HepG2 (cell line): ENCODE results near the gene BBS9. TPM values are rescaled to one million over a fixed set of nuclear protein-coding genes. Genes with fewer than 3 reads are reported as not detected.

ENCODE experiments used
- ATAC-seq: fragments of 200-7000 bp; cut with Tn5 transposase; 3 replicates; pipeline ENCODE4 v1.9.1; 2020; ENCODE audit warnings: mild to moderate bottlenecking, moderate library complexity
- BruUV-seq: library from RNA; stranded (reverse); fragments of 400-500 nt; replicated peaks from 2 replicates; lab custom pipeline; 2021; lab: Mats Ljungman, UMichigan
- CTCF ChIA-PET: fragments of 300-600 bp; formaldehyde crosslinking; extraction: SDS; loops from one replicate; lab custom pipeline; 2021; ENCODE audit warnings: low total read pairs, inconsistent platforms, low intra/inter-chr PET ratio; lab: Yijun Ruan, JAX
- POLR2A ChIA-PET: fragments of 350-600 bp; sonication (Branson Sonifier 250); formaldehyde crosslinking; loops from one replicate; lab custom pipeline; 2020; ENCODE audit warnings: antibody characterized with exemption, inconsistent platforms; lab: Yijun Ruan, JAX
- DNase-seq: peaks from one replicate; pipeline ENCODE4 v3.0.0-alpha.2; 2015; ENCODE audit warnings: low spot score
- FAIRE-seq: peaks from 3 replicates; lab custom pipeline; 2011; peaks lifted over from hg19 to GRCh38; lab: Jason Lieb, UNC
- H2AFZ ChIP-seq: one replicate; pipeline ENCODE4 v1.6.1; 2011; ENCODE audit warnings: low read length, inconsistent platforms
- H3K27ac ChIP-seq: fragments of 300-600 bp; 3 replicates; pipeline ENCODE4 v1.8.0; 2011; ENCODE audit warnings: mixed run types, mild to moderate bottlenecking, mixed read lengths, low read length, inconsistent platforms; ENCODE audit not compliant: insufficient read depth; ENCODE audit errors: extremely low read length
- H3K27me3 ChIP-seq, 2 experiments: fragments of 200-600 bp in 1 of 2; 2 replicates in 1 of 2; 3 replicates in 1 of 2; pipeline versions ENCODE4 v1.6.0 to v1.8.0; 2011; ENCODE audit warnings: low read length in 2 of 2, mild to moderate bottlenecking in 2 of 2, moderate library complexity in 2 of 2, inconsistent platforms in 1 of 2; ENCODE audit not compliant: insufficient read depth in 2 of 2, control insufficient read depth in 1 of 2
- H3K36me3 ChIP-seq, 2 experiments: fragments of 200-600 bp in 1 of 2; replicated peaks in 1 of 2; 2 replicates in 1 of 2; 3 replicates in 1 of 2; pipeline versions ENCODE4 v1.5.1 to v1.8.0; 2011; ENCODE audit warnings: low read length in 2 of 2, inconsistent platforms in 1 of 2; ENCODE audit not compliant: insufficient read depth in 2 of 2, control insufficient read depth in 1 of 2
- H3K4me1 ChIP-seq: 2 replicates; pipeline ENCODE4 v1.5.1; 2012; ENCODE audit warnings: low read length, inconsistent platforms; ENCODE audit not compliant: insufficient read depth
- H3K4me2 ChIP-seq: 2 replicates; pipeline ENCODE4 v1.6.0; 2011; ENCODE audit warnings: low read depth, low read length, inconsistent platforms
- H3K4me3 ChIP-seq, 3 experiments: fragments of 200-600 bp in 1 of 3; sonication (generic), shearing (Covaris generic) in 1 of 3; replicated peaks in 1 of 3; 2 replicates each; pipeline ENCODE4 v1.5.1; 2011 to 2016; ENCODE audit warnings: low read length in 3 of 3, inconsistent platforms in 2 of 3, low read depth in 2 of 3, mild to moderate bottlenecking in 2 of 3, control low read depth in 1 of 3, mixed read lengths in 1 of 3; ENCODE audit not compliant: insufficient read depth in 1 of 3
- H3K79me2 ChIP-seq: one replicate; pipeline ENCODE4 v1.6.1; 2011; ENCODE audit warnings: low read length, inconsistent platforms; ENCODE audit not compliant: insufficient read depth
- H3K9ac ChIP-seq: 2 replicates; pipeline ENCODE4 v1.6.0; 2011; ENCODE audit warnings: mild to moderate bottlenecking, low read depth, low read length, inconsistent platforms; ENCODE audit not compliant: insufficient read depth
- H3K9me3 ChIP-seq: 2 replicates; pipeline ENCODE4 v1.5.1; 2012; ENCODE audit warnings: mild to moderate bottlenecking, low read length
- H4K20me1 ChIP-seq: 2 replicates; pipeline ENCODE4 v1.6.0; 2011; ENCODE audit warnings: inconsistent platforms, mild to moderate bottlenecking, low read length, moderate library complexity; ENCODE audit not compliant: insufficient read depth
- ARNT ChIP-seq: fragments of 450-650 bp; IDR thresholded peaks from 2 replicates; pipeline ENCODE4 v1.6.1; 2017
- CBX5 ChIP-seq: sonication (generic); formaldehyde crosslinking; IDR thresholded peaks from 2 replicates; pipeline ENCODE4 v1.4.0; 2020; ENCODE audit warnings: missing genetic modification reagents, borderline replicate concordance
- DPF2 ChIP-seq: sonication (generic); formaldehyde crosslinking; IDR thresholded peaks from 2 replicates; pipeline ENCODE4 v1.4.0; 2020; ENCODE audit warnings: mild to moderate bottlenecking, low read depth, missing genetic modification reagents, borderline replicate concordance
- HBP1 ChIP-seq: IDR thresholded peaks from 2 replicates; pipeline ENCODE4 v1.6.1; 2016; ENCODE audit warnings: low read depth, control low read depth
- PLSCR1 ChIP-seq: sonication (generic); formaldehyde crosslinking; IDR thresholded peaks from 2 replicates; pipeline ENCODE4 v1.5.0; 2020; ENCODE audit warnings: missing genetic modification reagents, mild to moderate bottlenecking, borderline replicate concordance
- PTBP1 ChIP-seq: fragments of 200-400 bp; formaldehyde crosslinking; IDR thresholded peaks from 2 replicates; pipeline ENCODE4 v1.6.1; 2018; ENCODE audit warnings: low read length, low read depth; ENCODE audit not compliant: poor library complexity, severe bottlenecking
- ZNF292 ChIP-seq: sonication (generic); formaldehyde crosslinking; IDR thresholded peaks from 2 replicates; pipeline ENCODE4 v1.8.1; 2022; ENCODE audit warnings: mild to moderate bottlenecking, low read depth, missing genetic modification reagents, borderline replicate concordance
- ZNF781 ChIP-seq: sonication (generic); formaldehyde crosslinking; IDR thresholded peaks from 2 replicates; pipeline ENCODE4 v1.5.1; 2020; ENCODE audit warnings: borderline replicate concordance, mild to moderate bottlenecking, missing genetic modification reagents; ENCODE audit errors: not compliant biosample characterization
- WGBS: methylation state at CpG from one replicate; pipeline ENCODE4 v1.1.6; 2017; ENCODE audit warnings: low lambda C conversion rate; 5-methylcytosine and 5-hydroxymethylcytosine counted together
- in situ Hi-C: cut with HindIII; loops from 2 replicates; pipeline ENCODE4 v1.10.0; 2017; ENCODE audit warnings: low pct_unique_long_range_greater_than_20kb; ENCODE audit not compliant: extremely low pct_ligation_motif_present
- intact Hi-C: fragments of 100-400 bp; cut with micrococcal nuclease; formaldehyde crosslinking; loops from one replicate; pipeline ENCODE4 v1.10.0; 2022; ENCODE audit not compliant: unreplicated experiment
- polyA plus RNA-seq, 8 experiments: library from polyadenylated mRNA; depleted of rRNA in 3 of 8; stranded (reverse) in 7 of 8; unstranded in 1 of 8; fragments of >200 nt; fragmentation: Illumina TruSeq in 4 of 8; extraction: Trizol in 4 of 8; gene quantifications; 2 replicates each; pipeline versions ENCODE4 v1.2.1 to v1.2.3, GENCODE V29; 2011 to 2016; ENCODE audit warnings: low read depth in 4 of 8, missing spikeins in 1 of 8, mixed read lengths in 1 of 8; ENCODE audit not compliant: insufficient read depth in 1 of 8
- total RNA-seq, 5 experiments: library from RNA; depleted of rRNA; stranded (reverse); fragments of >200 nt; fragmentation: Illumina TruSeq; extraction: Trizol; gene quantifications; 2 replicates each; pipeline ENCODE4 v1.2.3, GENCODE V29; 2016; ENCODE audit warnings: low read depth in 1 of 5

The BBS9 gene
- total and polyA plus RNA-seq, 2 of the 13 experiments (the other 11 are each of a cell fraction or from before 2014, with no cell fraction given): 5.1 to 7.8 TPM

- CTCF ChIA-PET: no interaction called here
- POLR2A ChIA-PET: no interaction called here
- intact Hi-C loops: no loop called here
These were observed 226.0 kb downstream of the BBS9 start for GRCh38 chr7:33355386-33355785.

More at GRCh38 chr7:33355386-33355785, 226.0 kb downstream of the BBS9 start:
- no peak for DNase-seq
- in situ Hi-C loops: no loop called here
- FAIRE-seq: no peak
- Histone ChIP-seq H3K79me2 (no peaks in the 10 kb centered on the region), H3K4me1 (no peaks in the 10 kb centered on the region), H4K20me1 (no peaks in the 10 kb centered on the region), H3K4me2 (no peak overlapping the region), H3K4me3 (no peak overlapping the region), H3K36me3 (no peaks in the 10 kb centered on the region), H3K27me3 (no peaks in the 10 kb centered on the region), H3K27ac (no peak overlapping the region), H2AFZ (no peak overlapping the region), H3K9me3 (no peaks in the 10 kb centered on the region), H3K9ac (no peak overlapping the region)
- no TSS peak for BruUV-seq
- ATAC-seq: no peak
- WGBS: 56% methylated on average over 1 of the region's 1 CpG
- TF ChIP-seq PTBP1 (no peak), CBX5 (CRISPR knock-in tag) (no peak), ARNT (no peak), ZNF292 (CRISPR knock-in tag) (no peak), DPF2 (CRISPR knock-in tag) (no peak), HBP1 (CRISPR knock-in tag) (no peak), ZNF781 (no peak), PLSCR1 (CRISPR knock-in tag) (no peak)
